Upper lobe of right lung (tissue), 1 donor: ENCODE measurements around the gene CAPN10. TPM values are rescaled to one million over a fixed set of nuclear protein-coding genes. Genes with fewer than 3 reads are reported as not detected.
A peak's percentile ranks its signal among the peaks of the same experiment; 100 is the strongest.

ENCODE experiments used
- ATAC-seq: fragments of 200-7000 bp; cut with Tn5 transposase; one replicate; pipeline ENCODE4 v1.9.1; 2020; ENCODE audit warnings: mild to moderate bottlenecking, moderate library complexity
- DNase-seq: peaks from one replicate; pipeline ENCODE4 v3.0.0-alpha.2; 2020
- H3K27ac ChIP-seq: fragments of 200-600 bp; one replicate; pipeline ENCODE4 v1.8.0; 2022
- H3K27me3 ChIP-seq: fragments of 200-600 bp; one replicate; pipeline ENCODE4 v1.8.0; 2022; ENCODE audit warnings: mild to moderate bottlenecking
- H3K36me3 ChIP-seq: fragments of 200-600 bp; one replicate; pipeline ENCODE4 v1.8.0; 2022
- H3K4me1 ChIP-seq: fragments of 200-600 bp; one replicate; pipeline ENCODE4 v1.8.0; 2022
- H3K4me3 ChIP-seq: fragments of 200-600 bp; one replicate; pipeline ENCODE4 v1.8.0; 2022; ENCODE audit warnings: mild to moderate bottlenecking
- H3K9me3 ChIP-seq: fragments of 200-600 bp; one replicate; pipeline ENCODE4 v1.8.0; 2022
- intact Hi-C: fragments of 100-400 bp; cut with DNase I; formaldehyde crosslinking; loops from one replicate; pipeline ENCODE4 v1.11.0; 2022
- total RNA-seq: library from RNA; stranded (reverse); fragmentation: NEBNext Ultra II Directional; extraction: Animal tissue kit (Norgen Biotek cat#: 25700); gene quantifications from one replicate; pipeline ENCODE4 v1.2.1, GENCODE V29; 2021
- TF ChIP-seq, protein P1 (sequence below): fragments of 200-600 bp; IDR thresholded peaks from one replicate; pipeline ENCODE4 v1.8.0; 2022; ENCODE audit warnings: antibody characterized with exemption
- donor health status: DM: no; HTN: yes; CAD: no; lungs with severe emphysema.

Gene CAPN10
- total RNA-seq, 1 donor from 2014 or later, result 31.8 TPM

DNA sequence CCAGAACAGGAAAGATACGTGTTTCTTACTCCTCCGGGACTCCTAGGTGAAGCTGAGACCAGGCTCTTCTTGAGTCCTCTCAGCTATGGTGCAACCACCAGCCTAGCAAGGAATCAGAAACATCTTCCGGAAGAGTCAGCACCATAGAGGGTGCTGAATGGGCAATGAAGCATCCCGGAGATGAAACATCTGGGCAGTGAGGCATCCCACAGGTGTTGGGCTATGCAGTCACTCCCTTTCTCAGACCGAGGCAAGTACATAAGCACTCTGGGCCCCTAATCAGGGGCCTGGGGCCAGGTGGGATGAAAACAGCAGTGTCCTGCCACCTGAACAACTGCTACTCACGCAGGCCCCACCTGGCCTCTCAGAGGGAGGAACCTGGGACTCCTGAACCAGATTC lies 1.4 kb upstream of the CAPN10 start:
- Histone ChIP-seq H3K36me3 (peaks cover 6% of the 10 kb centered on the region), H3K4me1 (peaks cover 38% of the 10 kb centered on the region), H3K27me3 (no peaks in the 10 kb centered on the region), H3K4me3 (peak overlapping the region; percentile 72), H3K9me3 (no peaks in the 10 kb centered on the region), H3K27ac (peak overlapping the region; percentile 94)
- TF ChIP-seq, protein P1, sequence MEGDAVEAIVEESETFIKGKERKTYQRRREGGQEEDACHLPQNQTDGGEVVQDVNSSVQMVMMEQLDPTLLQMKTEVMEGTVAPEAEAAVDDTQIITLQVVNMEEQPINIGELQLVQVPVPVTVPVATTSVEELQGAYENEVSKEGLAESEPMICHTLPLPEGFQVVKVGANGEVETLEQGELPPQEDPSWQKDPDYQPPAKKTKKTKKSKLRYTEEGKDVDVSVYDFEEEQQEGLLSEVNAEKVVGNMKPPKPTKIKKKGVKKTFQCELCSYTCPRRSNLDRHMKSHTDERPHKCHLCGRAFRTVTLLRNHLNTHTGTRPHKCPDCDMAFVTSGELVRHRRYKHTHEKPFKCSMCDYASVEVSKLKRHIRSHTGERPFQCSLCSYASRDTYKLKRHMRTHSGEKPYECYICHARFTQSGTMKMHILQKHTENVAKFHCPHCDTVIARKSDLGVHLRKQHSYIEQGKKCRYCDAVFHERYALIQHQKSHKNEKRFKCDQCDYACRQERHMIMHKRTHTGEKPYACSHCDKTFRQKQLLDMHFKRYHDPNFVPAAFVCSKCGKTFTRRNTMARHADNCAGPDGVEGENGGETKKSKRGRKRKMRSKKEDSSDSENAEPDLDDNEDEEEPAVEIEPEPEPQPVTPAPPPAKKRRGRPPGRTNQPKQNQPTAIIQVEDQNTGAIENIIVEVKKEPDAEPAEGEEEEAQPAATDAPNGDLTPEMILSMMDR, result no peak
- DNase-seq, result peak; percentile 26
- ATAC-seq, result no peak
- intact Hi-C loops, result no loop called here

DNA sequence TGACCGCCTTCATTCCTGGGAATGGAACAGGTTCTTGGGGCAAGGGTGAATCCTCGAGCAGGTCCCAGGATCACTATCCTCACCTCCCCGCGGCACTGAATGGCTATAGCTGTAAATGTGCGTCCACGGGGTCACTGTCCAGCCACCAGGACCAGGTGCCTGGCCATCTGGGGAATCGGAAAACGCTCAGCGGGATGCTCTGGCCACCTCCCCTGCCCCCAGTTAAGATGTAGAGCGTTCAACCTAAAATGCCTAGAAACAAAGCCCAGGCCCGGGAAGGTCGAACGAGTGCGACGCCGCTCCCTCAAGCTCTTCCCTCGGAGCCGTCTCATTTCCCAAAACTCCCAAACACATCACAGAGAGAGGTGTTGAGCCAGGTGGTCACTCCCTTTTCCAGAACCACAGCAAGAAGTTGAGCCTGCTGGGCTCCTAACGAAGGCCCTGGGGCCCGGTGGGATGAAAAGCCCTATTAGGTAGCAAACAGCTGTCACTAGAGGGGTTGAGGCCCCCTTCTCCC lies 795 bp upstream of the CAPN10 start:
- TF ChIP-seq, protein P1, result no peak
- intact Hi-C loops, result no loop called here
- DNase-seq (peak; percentile 48), ATAC-seq (no peak)
- Histone ChIP-seq H3K4me1 (peaks cover 31% of the 10 kb centered on the region), H3K36me3 (peaks cover 11% of the 10 kb centered on the region), H3K4me3 (peak overlapping the region; percentile 72), H3K27me3 (no peaks in the 10 kb centered on the region), H3K27ac (peak overlapping the region; percentile 94), H3K9me3 (no peaks in the 10 kb centered on the region)

DNA sequence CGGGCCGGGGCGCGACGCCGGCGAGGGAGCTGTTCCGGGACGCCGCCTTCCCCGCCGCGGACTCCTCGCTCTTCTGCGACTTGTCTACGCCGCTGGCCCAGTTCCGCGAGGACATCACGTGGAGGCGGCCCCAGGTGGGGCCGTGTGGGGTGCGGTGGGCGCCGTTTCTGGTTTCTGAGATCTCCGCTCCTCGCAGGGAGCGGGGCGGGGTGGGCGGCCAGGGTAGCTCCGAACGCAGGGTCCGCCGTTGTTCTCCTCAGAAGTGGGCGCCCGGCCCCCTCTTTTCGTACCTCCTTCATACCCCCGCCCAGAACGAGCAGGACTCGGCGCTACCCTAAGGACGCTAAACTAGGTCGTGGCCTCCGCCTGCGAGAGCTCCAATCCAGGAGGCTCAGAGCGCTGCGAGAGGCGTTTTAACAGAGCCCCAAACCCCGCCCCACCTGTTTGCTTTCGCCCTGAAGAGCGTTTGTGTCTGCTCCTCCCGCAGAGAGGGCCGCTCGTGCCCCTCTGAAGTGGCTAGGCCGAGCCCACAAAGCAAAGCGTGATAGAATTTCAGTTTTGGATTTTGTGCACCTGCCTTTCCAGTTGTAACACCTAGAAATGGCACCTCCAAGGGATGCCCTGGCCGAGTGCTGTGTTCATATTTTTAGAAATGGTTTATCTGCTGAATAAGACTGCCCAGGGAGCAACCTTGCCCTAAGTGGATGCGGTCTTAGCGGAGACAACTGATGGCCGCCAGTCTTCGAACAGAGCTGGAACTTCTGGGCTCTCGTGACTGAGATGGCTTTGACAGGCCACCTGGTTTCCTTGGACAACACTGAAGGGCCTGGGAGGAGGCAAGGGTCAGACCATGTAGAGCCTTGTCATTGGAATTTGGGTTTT lies 626 bp downstream of the CAPN10 start:
- DNase-seq, result peak; percentile 79

DNA sequence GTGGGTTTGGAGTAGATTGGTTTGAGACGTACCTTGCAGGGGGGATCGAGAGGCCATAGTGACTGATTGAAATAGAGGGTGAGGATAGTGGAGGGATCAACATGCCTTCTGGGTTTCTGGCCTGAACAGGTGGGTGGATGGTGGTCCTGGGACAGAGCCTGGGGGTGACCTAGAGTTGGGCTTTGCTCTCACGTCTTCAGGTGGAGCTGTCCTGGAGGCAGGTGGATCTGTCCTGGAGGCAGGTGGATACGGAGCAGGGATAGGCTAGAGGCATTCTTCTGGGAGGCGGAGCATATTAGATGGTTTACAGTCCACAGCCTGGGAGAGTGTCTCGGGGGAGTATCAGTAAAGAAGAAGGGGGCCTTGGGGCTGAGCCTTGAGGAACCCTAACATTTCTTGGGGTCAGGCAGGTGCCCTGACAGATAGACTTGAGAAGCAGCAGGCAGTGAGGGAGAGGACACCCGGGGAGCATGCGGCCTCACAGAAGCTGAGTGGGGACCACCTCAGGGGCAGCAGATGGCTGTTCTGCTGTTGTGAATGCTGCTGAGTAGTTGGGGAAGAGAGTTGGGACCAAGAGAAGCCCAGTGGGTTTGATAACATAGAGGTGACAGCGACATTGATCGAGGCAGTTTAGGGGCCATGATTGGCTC lies 1.6 kb downstream of the CAPN10 start:
- Histone ChIP-seq H3K27ac (no peak overlapping the region), H3K4me1 (peaks cover 30% of the 10 kb centered on the region), H3K27me3 (no peaks in the 10 kb centered on the region), H3K36me3 (peaks cover 31% of the 10 kb centered on the region), H3K4me3 (no peak overlapping the region), H3K9me3 (no peaks in the 10 kb centered on the region)
- intact Hi-C loops, result no loop called here
- ATAC-seq, result no peak
- TF ChIP-seq, protein P1, result no peak
- peak; percentile 39 for DNase-seq

More for the DNA sequence above, 626 bp downstream of the CAPN10 start:
- Histone ChIP-seq H3K4me3 (peak overlapping the region; percentile 72), H3K27me3 (no peaks in the 10 kb centered on the region), H3K4me1 (peaks cover 30% of the 10 kb centered on the region), H3K27ac (peak overlapping the region; percentile 94), H3K9me3 (no peaks in the 10 kb centered on the region), H3K36me3 (peaks cover 26% of the 10 kb centered on the region)
- intact Hi-C loops, result no loop called here
- TF ChIP-seq, protein P1, result no peak
- ATAC-seq, result peak; percentile 32

DNA sequence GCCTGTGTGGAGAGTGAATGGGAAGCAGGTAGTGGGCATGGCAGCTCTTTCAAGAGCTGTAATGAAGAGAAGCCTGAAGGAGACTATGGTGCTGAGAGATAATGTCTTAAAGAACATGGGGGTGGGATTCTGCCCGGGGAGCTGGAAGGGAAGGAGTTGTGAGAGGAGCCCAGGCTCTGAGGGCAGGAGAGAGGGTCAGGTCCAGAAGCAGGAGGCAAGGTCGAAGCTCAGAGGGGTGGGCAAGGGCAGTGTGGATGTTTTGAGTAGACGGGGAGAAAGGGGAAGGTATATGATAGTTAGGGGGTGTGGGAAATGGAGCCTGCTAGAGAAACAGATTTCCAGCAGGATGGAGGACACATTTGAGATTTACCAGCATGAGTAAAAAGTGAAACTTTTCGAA lies 2.1 kb downstream of the CAPN10 start:
- Histone ChIP-seq H3K36me3 (peaks cover 31% of the 10 kb centered on the region), H3K4me3 (no peak overlapping the region), H3K9me3 (no peaks in the 10 kb centered on the region), H3K27ac (no peak overlapping the region), H3K27me3 (no peaks in the 10 kb centered on the region), H3K4me1 (peaks cover 30% of the 10 kb centered on the region)
- intact Hi-C loops, result no loop called here
- TF ChIP-seq, protein P1, result no peak
- DNase-seq (no peak), ATAC-seq (no peak)
